B cell (primary cell): ENCODE data around the gene NEK11. TPM values are rescaled to one million over a fixed set of nuclear protein-coding genes. Genes with fewer than 3 reads are reported as not detected.
A peak's percentile ranks its signal among the peaks of the same experiment; 100 is the strongest.

Experiments used
- ATAC-seq: fragments of 200-7000 bp; cut with Tn5 transposase; one replicate; pipeline ENCODE4 v1.10.0; 2021; ENCODE audit warnings: low read depth, mild to moderate bottlenecking, moderate number of reproducible peaks, moderate library complexity
- CTCF ChIA-PET: fragments of 350-600 bp; sonication (Branson Sonifier 250); formaldehyde crosslinking; loops from one replicate; lab custom pipeline; 2021; ENCODE audit warnings: antibody characterized with exemption, inconsistent platforms; lab: Charles Lee
- POLR2A ChIA-PET: fragments of 350-600 bp; sonication (Branson Sonifier 250); formaldehyde crosslinking; loops from one replicate; lab custom pipeline; 2021; ENCODE audit warnings: antibody characterized with exemption; lab: Charles Lee
- DNase-seq: peaks from one replicate; pipeline ENCODE4 v3.0.0; 2013
- H2AFZ ChIP-seq: 2 replicates; pipeline ENCODE4 v1.6.1; 2012; ENCODE audit warnings: mild to moderate bottlenecking, low read depth, low read length; ENCODE audit not compliant: insufficient read depth, poor library complexity, severe bottlenecking
- H3K27ac ChIP-seq, 2 donors: 1 replicate in 1 of 2; 2 replicates in 1 of 2; pipeline ENCODE4 v1.5.1; 2012 to 2013; ENCODE audit warnings: low read length in 2 of 2, mild to moderate bottlenecking in 2 of 2, moderate library complexity in 1 of 2
- H3K27me3 ChIP-seq, 4 experiments: fragments of 200-600 bp in 1 of 4; sonication (generic) in 1 of 4; replicated peaks in 1 of 4; 1 replicate in 2 of 4; 2 replicates in 2 of 4; pipeline versions ENCODE4 v1.6.1 to v1.7.0; 2013 to 2016; ENCODE audit warnings: low read length in 3 of 4, mild to moderate bottlenecking in 2 of 4, mixed read lengths in 1 of 4, moderate library complexity in 1 of 4; ENCODE audit not compliant: insufficient read depth in 4 of 4, control insufficient read depth in 3 of 4; ENCODE audit errors: control extremely low read depth in 1 of 4
- H3K36me3 ChIP-seq, 2 experiments: replicated peaks in 1 of 2; 1 replicate in 1 of 2; 2 replicates in 1 of 2; pipeline versions ENCODE4 v1.6.1 to v1.7.1; 2013; ENCODE audit warnings: low read length in 1 of 2; ENCODE audit not compliant: insufficient read depth in 2 of 2, control insufficient read depth in 1 of 2; ENCODE audit errors: control extremely low read depth in 1 of 2, extremely low read depth in 1 of 2
- H3K4me1 ChIP-seq, 2 donors: fragments of 200-600 bp in 1 of 2; sonication (generic) in 1 of 2; 1 replicate in 1 of 2; 2 replicates in 1 of 2; pipeline versions ENCODE4 v1.5.1 to v1.6.1; 2013 to 2017; ENCODE audit warnings: low read length in 2 of 2; ENCODE audit not compliant: control insufficient read depth in 2 of 2, insufficient read depth in 2 of 2
- H3K4me2 ChIP-seq: replicated peaks from 2 replicates; pipeline ENCODE3; 2012; ENCODE audit warnings: mild to moderate bottlenecking, low read depth, low read length; ENCODE audit not compliant: poor library complexity, severe bottlenecking
- H3K4me3 ChIP-seq, 5 experiments: fragments of 200-600 bp in 1 of 5; sonication (generic) in 1 of 5; 1 replicate in 3 of 5; 2 replicates in 2 of 5; pipeline versions ENCODE4 v1.5.1 to v1.7.0; 2011 to 2016; ENCODE audit warnings: low read length in 4 of 5, mild to moderate bottlenecking in 4 of 5, low read depth in 2 of 5, control low read depth in 1 of 5, moderate library complexity in 1 of 5; ENCODE audit not compliant: insufficient read depth in 1 of 5; ENCODE audit errors: control extremely low read depth in 1 of 5, extremely low read depth in 1 of 5
- H3K79me2 ChIP-seq: fragments of 200-600 bp; sonication (generic); one replicate; pipeline ENCODE4 v1.6.0; 2016; ENCODE audit warnings: low read length; ENCODE audit not compliant: control insufficient read depth, insufficient read depth
- H3K9ac ChIP-seq: fragments of 200-600 bp; sonication (generic); 2 replicates; pipeline ENCODE4 v1.6.1; 2017; ENCODE audit warnings: mild to moderate bottlenecking, low read length, moderate library complexity
- H3K9me3 ChIP-seq, 3 donors: one replicate each; pipeline versions ENCODE4 v1.6.1 to v1.7.1; 2013; ENCODE audit warnings: low read length in 2 of 3; ENCODE audit not compliant: control insufficient read depth in 2 of 3, insufficient read depth in 1 of 3; ENCODE audit errors: control extremely low read depth in 1 of 3
- H4K20me1 ChIP-seq: 2 replicates; pipeline ENCODE4 v1.6.0; 2012; ENCODE audit warnings: mild to moderate bottlenecking, low read length; ENCODE audit not compliant: insufficient read depth, control insufficient read depth, poor library complexity, severe bottlenecking
- H3K27ac Mint-ChIP-seq: one replicate; pipeline ENCODE4 v1.8.0; 2021; ENCODE audit warnings: mixed read lengths
- H3K27me3 Mint-ChIP-seq: one replicate; pipeline ENCODE4 v1.8.0; 2021; ENCODE audit warnings: mixed read lengths
- H3K4me1 Mint-ChIP-seq: one replicate; pipeline ENCODE4 v1.8.0; 2021; ENCODE audit warnings: mixed read lengths
- H3K4me3 Mint-ChIP-seq: one replicate; pipeline ENCODE4 v1.8.0; 2021; ENCODE audit warnings: mixed read lengths
- H3K9me3 Mint-ChIP-seq: one replicate; pipeline ENCODE4 v1.8.0; 2022; ENCODE audit warnings: mixed read lengths; ENCODE audit not compliant: insufficient read depth
- CTCF ChIP-seq: fragments of 200-600 bp; IDR thresholded peaks from one replicate; pipeline ENCODE4 v1.8.0; 2022; ENCODE audit warnings: antibody characterized with exemption, mild to moderate bottlenecking
- EZH2 ChIP-seq: IDR thresholded peaks from 2 replicates; pipeline ENCODE4 v1.6.1; 2012; ENCODE audit warnings: borderline replicate concordance, low read depth, mild to moderate bottlenecking, moderate library complexity, low read length; ENCODE audit not compliant: insufficient read depth, poor library complexity, severe bottlenecking
- WGBS: methylation state at CpG from one replicate; pipeline ENCODE4 v1.1.5; 2013; ENCODE audit warnings: missing lambda C conversion rate; ENCODE audit not compliant: insufficient coverage; 5-methylcytosine and 5-hydroxymethylcytosine counted together
- intact Hi-C: fragments of 100-400 bp; cut with micrococcal nuclease; formaldehyde crosslinking; loops from one replicate; pipeline ENCODE4 v1.10.0; 2022
- polyA plus RNA-seq: library from polyadenylated mRNA; depleted of rRNA; stranded (reverse); fragments of >200 nt; gene quantifications from 2 replicates; pipeline ENCODE4 v1.2.3, GENCODE V29; 2012
- total RNA-seq, 2 donors: library from RNA; stranded (reverse); fragments of 120-200 nt in 1 of 2; gene quantifications; 1 replicate in 1 of 2; 2 replicates in 1 of 2; pipeline versions ENCODE4 v1.2.3 to v1.2.4, GENCODE V29; 2013 to 2022

The NEK11 gene
- total and polyA plus RNA-seq, 2 donors (not counting 1 experiment from before 2014, with no cell fraction given) = 1.00 to 7.7 TPM

- no peak overlapping the region for H3K27ac Mint-ChIP-seq
- peak; percentile 5 for DNase-seq
- CTCF ChIA-PET = no interaction called here
- Histone ChIP-seq H3K4me3 (no peak overlapping the region), H3K9me3 (no peaks in the 10 kb centered on the region), H3K4me1 (no peaks in the 10 kb centered on the region), H3K79me2 (no peaks in the 10 kb centered on the region), H2AFZ (no peak overlapping the region), H3K36me3 (no peaks in the 10 kb centered on the region), H3K27ac (no peak overlapping the region), H3K27me3 (no peaks in the 10 kb centered on the region), H4K20me1 (no peaks in the 10 kb centered on the region), H3K4me2 (no peak overlapping the region), H3K9ac (no peak overlapping the region)
- no peaks in the 10 kb centered on the region for H3K9me3 Mint-ChIP-seq
- TF ChIP-seq EZH2 = no peak
- TF ChIP-seq CTCF = no peak
- no peaks in the 10 kb centered on the region for H3K27me3 Mint-ChIP-seq
- intact Hi-C loops = no loop called here
- POLR2A ChIA-PET = no interaction called here
- peaks cover 8% of the 10 kb centered on the region for H3K4me1 Mint-ChIP-seq
- no peak overlapping the region for H3K4me3 Mint-ChIP-seq
- no peak for ATAC-seq
- 27% methylated on average over 3 of the region's 5 CpGs for WGBS
Measured at GRCh38 chr3:131082871-131083863, 56.5 kb downstream of the NEK11 start.

- Mint-ChIP-seq H3K4me3 (no peak overlapping the region), H3K4me1 (no peaks in the 10 kb centered on the region), H3K27me3 (no peaks in the 10 kb centered on the region), H3K27ac (no peak overlapping the region), H3K9me3 (no peaks in the 10 kb centered on the region)
- Histone ChIP-seq H3K4me1 (no peaks in the 10 kb centered on the region), H3K9me3 (no peaks in the 10 kb centered on the region), H3K79me2 (no peaks in the 10 kb centered on the region), H3K9ac (no peak overlapping the region), H2AFZ (no peak overlapping the region), H3K27ac (no peak overlapping the region), H4K20me1 (no peaks in the 10 kb centered on the region), H3K27me3 (no peaks in the 10 kb centered on the region), H3K4me3 (no peak overlapping the region), H3K4me2 (no peak overlapping the region), H3K36me3 (no peaks in the 10 kb centered on the region)
- no peak for TF ChIP-seq EZH2
- TF ChIP-seq CTCF = no peak
- POLR2A ChIA-PET = no interaction called here
- DNase-seq (no peak), ATAC-seq (no peak)
- intact Hi-C loops = no loop called here
- CTCF ChIA-PET = no interaction called here
- 100% methylated on average over 1 of the region's 3 CpGs for WGBS
Measured at GRCh38 chr3:131091768-131092167, 65.1 kb downstream of the NEK11 start.
